SIG-M5 (cell line): ENCODE measurements around the gene SKIL.

Source experiments
- DNase-seq: peaks from one replicate; lab custom pipeline; 2025; lab: John Stamatoyannopoulos, UW

The SKIL gene

GRCh38 chr3:170405101-170405500, 47.6 kb downstream of the SKIL start:
- DNase-seq = no peak

DNA sequence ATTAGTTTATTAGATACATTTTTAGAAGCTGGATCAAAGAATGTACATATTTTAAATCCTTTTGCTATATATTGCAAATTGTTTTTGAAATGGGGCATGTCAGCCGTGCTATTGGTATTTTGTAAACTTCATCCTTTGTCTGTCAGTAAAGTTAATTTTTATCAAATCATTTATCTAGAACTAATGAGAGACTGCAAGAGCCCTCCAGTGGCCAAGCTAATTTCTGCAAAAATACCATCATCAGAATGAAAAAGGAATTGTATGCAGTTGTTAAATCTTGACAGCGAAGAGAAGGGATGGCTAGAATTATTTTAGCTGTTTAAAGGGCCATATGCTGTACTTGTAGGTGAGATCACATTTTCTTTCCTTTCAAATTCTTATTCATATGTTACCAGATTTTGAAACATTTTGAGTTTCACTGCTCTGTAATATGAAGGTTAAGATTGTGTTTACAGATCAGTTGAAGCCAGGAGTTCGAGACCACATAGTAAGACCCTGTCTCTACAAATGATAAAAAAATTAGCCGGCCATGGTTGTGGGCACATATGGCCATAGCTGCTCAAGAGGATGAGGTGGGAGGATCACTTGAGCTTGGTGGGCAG, 53.0 kb downstream of the SKIL start:
- DNase-seq = no peak

DNA sequence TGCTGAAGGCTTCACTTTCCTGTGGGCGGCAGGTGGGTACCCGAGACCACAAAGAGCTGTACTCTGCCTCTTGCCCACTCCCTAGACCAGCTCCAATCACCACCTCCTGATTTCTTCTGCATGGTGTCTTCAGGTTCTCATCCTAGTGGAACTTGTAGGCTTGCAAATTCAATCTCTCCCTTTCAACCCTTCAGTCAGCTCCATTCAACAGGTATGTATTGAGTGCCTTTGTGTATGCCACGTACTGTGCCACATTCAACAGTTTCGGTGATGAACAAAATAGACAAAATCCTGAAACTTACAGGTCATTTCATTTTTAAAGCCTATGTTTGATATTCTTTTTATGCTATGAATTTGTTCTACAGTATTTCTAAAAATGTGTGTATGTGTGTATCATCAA, 55.8 kb downstream of the SKIL start:
- no peak for DNase-seq

GRCh38 chr3:170414202-170414663, 56.7 kb downstream of the SKIL start:
- DNase-seq = no peak

DNA sequence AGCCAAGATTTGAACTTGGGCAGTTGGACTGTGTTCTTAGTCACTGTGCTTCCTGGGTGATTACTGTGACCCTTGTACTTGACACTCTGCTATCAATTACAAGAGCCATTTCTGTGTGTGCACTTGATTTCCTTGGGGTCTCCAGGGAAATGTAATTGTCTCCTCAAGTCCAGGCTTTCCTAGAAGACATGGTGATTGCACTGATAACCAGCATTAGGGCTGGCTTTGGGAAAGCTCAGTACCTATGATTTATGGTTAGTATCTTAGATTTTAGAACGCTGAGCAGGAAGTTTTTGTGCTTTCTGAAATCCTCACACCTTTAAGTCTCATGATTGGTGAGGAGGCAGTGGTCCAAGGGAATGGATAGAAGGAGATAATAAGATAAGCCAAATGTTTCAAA, 59.6 kb downstream of the SKIL start:
- no peak for DNase-seq

GRCh38 chr3:170418422-170419398, 61.2 kb downstream of the SKIL start, which contains the start of gene CLDN11:
CLDN11 (plus strand) TSS chr3:170418868; CDS start chr3:170419067, 199 bp downstream.
- no peak for DNase-seq

- no peak for DNase-seq
Observed at GRCh38 chr3:170419557-170420087, 62.1 kb downstream of the SKIL start.

DNA sequence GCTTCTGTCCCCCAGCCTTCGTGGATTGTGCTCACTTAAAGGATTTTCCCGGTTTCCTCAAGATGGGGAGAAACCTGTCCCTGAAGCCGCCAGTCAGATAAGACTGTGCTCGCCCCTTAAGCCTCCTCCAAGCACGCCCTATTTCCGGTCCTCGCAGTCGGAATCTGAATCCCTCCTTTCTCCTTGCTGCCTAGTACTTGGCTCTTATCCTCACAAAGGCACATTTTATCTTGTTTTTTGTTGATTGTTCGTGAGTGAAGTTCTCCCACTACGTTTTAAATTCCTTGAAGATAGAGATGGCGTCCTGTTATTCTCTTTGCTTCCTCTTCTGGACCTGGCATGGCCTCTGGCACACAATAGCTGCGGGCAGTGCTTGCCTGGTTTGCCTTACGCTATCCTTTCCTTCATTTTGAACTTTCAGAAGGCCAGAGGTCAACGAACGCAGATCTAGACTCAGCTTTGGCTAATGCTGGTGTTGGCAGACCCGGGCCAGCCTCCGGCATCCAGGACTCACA, 62.8 kb downstream of the SKIL start:
- DNase-seq = no peak

- DNase-seq = no peak
Observed at GRCh38 chr3:170421111-170421641, 63.7 kb downstream of the SKIL start.

DNA sequence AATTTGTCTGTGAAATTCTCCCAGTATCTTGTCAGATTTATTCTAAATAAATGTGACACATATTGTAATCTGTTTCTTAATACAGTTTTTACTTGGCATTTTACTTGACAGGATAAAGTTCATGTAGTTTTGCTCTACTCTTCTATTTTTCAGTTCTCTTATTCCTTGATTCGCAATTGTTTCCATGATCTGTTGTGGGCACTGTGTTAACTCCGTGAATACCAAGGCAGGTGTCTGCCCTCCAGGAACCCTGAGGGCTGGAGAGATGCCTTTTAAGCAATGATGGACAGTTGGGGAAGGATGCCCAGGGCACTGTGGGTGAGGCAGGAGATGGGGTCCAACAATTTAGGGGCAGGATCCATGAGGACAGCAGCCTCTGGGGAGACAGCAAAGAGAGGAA, 64.2 kb downstream of the SKIL start:
- no peak for DNase-seq

DNA sequence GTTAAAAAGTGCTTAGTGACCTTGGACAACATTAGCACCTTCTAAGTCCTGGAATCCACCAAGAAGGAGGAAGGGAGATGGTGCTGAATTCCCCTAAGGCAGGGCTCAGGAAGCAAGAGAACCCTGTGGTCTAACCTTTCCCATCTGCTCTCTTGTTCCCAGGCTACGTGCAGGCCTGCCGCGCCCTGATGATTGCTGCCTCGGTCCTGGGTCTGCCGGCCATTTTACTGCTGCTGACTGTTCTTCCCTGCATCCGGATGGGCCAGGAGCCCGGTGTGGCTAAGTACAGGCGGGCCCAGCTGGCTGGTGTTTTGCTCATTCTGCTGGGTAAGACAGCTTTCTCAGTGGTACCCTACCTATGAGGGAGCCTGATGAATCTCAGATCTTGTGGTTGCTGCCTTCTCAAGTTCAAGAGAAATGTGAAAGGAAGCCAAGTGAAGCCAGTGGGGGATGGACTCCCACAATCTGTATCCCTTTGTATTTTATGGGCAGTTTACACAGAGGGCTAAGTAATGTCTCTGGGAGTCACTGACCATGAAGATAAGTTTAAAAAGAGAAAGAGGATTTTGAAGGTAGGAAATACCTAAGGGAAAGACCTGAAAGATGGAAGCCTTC, 65.6 kb downstream of the SKIL start:
- DNase-seq = no peak

DNA sequence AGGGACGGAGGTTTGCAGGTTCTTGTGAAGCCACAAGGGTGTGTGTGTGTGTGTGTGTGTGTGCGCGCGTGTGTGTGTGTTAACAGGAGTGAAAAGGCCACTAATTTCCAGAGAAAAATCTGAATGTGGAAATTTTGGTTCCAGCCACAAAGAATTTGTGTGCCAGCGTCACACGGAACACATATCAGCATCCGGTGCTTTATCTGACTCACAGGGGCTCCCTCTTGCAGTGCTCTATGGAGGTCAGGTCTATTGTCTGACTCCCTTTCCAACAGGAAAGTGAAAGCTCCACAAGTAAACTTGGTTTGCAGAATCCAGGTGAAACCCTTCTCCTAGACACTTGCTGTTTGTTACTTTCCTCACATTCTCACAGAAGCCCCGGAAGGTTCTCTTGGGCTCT, 67.4 kb downstream of the SKIL start:
- DNase-seq = no peak

DNA sequence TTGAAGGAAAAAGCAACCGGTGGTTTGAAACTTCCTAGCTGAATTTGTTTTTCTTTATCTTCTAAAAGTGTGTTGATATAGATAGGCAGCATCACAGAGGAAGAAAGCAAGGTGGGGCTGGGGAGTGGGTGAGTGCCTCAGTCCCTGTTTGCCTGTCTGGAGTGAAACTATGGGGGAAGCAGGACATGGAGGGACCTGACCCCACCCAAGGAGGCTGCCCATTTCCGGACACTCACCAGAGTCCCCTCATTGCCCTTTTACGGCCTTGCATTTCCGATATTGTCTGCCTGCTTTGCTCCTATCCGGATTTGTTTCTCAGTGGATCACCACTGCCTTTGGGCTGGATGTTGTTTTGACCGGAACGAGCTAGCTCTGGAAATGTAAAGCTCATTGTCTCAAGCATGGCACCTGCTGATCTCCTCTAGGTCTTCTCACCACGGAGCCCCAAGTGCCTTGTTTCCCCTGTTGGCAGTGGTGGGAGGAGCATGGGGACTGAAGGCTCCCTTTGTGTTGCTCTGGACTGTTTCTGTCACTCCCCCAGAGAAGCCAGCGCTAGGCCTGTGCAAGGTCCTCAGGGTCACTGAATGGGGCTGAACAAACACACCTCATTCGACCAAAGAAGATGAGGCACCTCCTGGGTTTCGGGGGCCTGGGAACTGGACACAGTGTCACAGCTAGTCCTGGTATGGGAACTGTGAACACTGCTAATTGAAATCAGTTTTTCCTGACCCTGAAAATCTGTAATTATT, 68.2 kb downstream of the SKIL start:
- DNase-seq = no peak

DNA sequence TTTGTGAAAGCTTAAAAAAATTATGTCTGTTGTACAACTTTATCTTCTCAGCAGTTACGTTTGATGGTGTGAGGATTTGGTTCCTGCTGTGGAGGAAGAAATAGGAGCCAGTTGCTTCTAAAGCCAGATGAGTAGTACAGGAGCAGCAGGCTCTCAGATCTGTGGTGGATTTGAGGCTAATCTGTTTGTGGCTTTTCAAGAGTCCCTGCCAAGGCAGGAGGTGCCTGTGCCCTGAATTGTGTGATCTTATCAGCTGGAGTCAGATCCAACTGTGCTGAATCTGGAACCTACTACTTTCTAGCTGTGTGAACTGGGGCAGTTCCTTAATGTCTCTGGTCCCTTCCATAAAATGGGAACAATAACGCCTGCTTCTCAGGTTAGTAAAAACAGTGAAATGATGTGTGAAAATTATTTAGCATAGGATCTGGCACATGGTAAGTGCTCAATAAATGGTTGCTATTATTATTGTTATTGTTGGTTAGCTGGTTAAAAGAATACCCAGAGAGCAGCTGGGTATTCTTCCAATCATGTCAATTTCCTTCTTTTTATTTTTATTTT, 68.8 kb downstream of the SKIL start:
- DNase-seq = no peak

GRCh38 chr3:170428095-170428494, 70.6 kb downstream of the SKIL start:
- DNase-seq = no peak

DNA sequence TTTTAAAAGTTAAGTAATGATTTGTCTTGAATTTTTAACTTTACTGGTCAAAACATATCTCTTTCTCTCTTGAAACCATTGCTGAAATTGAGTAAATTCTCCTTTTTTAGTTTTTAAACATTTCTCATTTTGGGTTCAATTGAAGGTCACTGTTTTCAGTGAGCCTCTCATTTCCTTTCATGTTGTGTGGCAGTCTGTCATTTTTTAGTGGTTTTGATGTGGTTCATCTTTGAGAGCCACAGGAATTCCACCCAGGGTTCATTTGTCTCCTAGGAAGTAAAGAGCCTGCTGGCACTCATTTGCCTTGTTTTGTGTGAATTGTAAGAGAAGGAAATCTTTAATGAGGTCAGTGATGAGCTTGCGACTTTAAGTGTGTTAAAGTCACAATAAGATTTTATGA, 71.5 kb downstream of the SKIL start:
- DNase-seq = no peak

GRCh38 chr3:170431054-170431453, 73.5 kb downstream of the SKIL start:
- no peak for DNase-seq

GRCh38 chr3:170432416-170432815, 74.9 kb downstream of the SKIL start:
- DNase-seq = no peak

DNA sequence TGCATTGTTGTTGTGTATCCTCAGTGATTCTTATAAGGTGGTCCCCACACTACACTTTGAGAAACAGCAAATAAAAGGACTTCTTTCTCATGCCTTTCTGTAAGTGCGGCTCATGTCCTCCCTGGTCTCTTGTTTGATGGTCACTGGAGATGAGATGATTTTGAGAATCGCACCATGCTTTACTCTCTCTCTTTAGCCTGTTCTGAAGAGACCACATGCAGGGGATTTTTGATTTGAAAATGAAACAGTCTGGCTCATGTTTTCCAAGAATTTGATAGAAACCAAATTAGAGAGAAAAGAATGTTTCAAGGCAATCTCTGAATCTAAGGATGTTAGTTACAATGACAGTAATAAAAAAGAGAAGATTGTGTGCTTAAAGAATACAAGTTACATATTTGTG, 79.2 kb downstream of the SKIL start:
- no peak for DNase-seq

DNA sequence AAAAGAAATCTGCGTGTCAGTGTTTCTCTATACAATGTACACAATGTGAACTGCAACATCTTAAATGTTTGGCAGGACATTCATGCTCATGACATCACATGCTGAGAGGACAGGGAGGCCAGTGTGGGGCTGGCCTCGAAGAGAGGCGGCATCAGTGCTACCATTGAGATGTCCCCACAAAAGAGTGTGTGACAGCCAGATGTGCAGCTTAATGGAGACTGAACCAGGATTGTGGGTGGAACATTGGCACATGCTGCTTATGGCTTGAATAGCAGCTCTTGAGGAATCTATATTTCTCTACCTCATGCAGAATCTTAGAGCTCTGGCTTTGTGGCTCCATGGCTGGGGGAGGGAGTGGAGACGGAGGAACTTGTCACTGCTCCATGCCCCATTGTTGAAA, 79.7 kb downstream of the SKIL start:
- DNase-seq = no peak
